H9 (cell line): ENCODE results near the gene STAT3. TPM values are rescaled to one million over a fixed set of nuclear protein-coding genes. Genes with fewer than 3 reads are reported as not detected.

Source experiments
- DNase-seq: peaks from one replicate; pipeline ENCODE4 v3.0.0-alpha.2; 2017
- H2AFZ ChIP-seq: one replicate; pipeline ENCODE4 v1.6.1; 2013; ENCODE audit warnings: mild to moderate bottlenecking, low read length, control low read depth, moderate library complexity
- H2AK5ac ChIP-seq: 2 replicates; pipeline ENCODE4 v1.6.1; 2013; ENCODE audit warnings: low read length, control low read depth, mixed read lengths; ENCODE audit not compliant: insufficient read length
- H2BK120ac ChIP-seq: one replicate; pipeline ENCODE4 v1.6.1; 2013; ENCODE audit warnings: low read depth, mild to moderate bottlenecking, low read length, control low read depth, inconsistent platforms; ENCODE audit not compliant: poor library complexity, severe bottlenecking
- H2BK12ac ChIP-seq: 2 replicates; pipeline ENCODE4 v1.6.1; 2013; ENCODE audit warnings: low read length, control low read depth, mixed read lengths, low read depth; ENCODE audit not compliant: insufficient read length
- H2BK15ac ChIP-seq: 2 replicates; pipeline ENCODE4 v1.6.1; 2013; ENCODE audit warnings: low read depth, low read length, control low read depth
- H2BK20ac ChIP-seq: one replicate; pipeline ENCODE4 v1.6.1; 2013; ENCODE audit warnings: low read depth, mild to moderate bottlenecking, low read length, control low read depth, inconsistent platforms; ENCODE audit not compliant: poor library complexity, severe bottlenecking
- H2BK5ac ChIP-seq: 2 replicates; pipeline ENCODE4 v1.6.1; 2013; ENCODE audit warnings: low read length, control low read depth, mixed read lengths; ENCODE audit not compliant: insufficient read length
- H3K14ac ChIP-seq: 2 replicates; pipeline ENCODE4 v1.6.1; 2013; ENCODE audit warnings: low read length, control low read depth; ENCODE audit not compliant: insufficient read depth
- H3K18ac ChIP-seq: 2 replicates; pipeline ENCODE4 v1.6.1; 2013; ENCODE audit warnings: low read depth, mild to moderate bottlenecking, mixed read lengths, low read length, control low read depth; ENCODE audit not compliant: insufficient read length
- H3K23ac ChIP-seq: 2 replicates; pipeline ENCODE4 v1.6.1; 2013; ENCODE audit warnings: low read length, control low read depth, mixed read lengths, low read depth; ENCODE audit not compliant: insufficient read length
- H3K23me2 ChIP-seq: 2 replicates; pipeline ENCODE4 v1.6.1; 2013; ENCODE audit warnings: low read depth, mild to moderate bottlenecking, mixed read lengths, low read length, control low read depth; ENCODE audit not compliant: insufficient read length, poor library complexity, severe bottlenecking
- H3K27ac ChIP-seq: 2 replicates; pipeline ENCODE4 v1.5.1; 2013; ENCODE audit warnings: low read length, control low read depth, mixed read lengths, low read depth; ENCODE audit not compliant: insufficient read length
- H3K27me3 ChIP-seq: 2 replicates; pipeline ENCODE4 v1.6.1; 2013; ENCODE audit warnings: low read length, control low read depth, inconsistent platforms; ENCODE audit not compliant: insufficient read depth
- H3K4ac ChIP-seq: 2 replicates; pipeline ENCODE4 v1.6.1; 2013; ENCODE audit warnings: low read depth, mild to moderate bottlenecking, control low read depth, inconsistent platforms, low read length, moderate library complexity
- H3K4me1 ChIP-seq: 2 replicates; pipeline ENCODE4 v1.6.1; 2013; ENCODE audit warnings: low read length, control low read depth, inconsistent platforms; ENCODE audit not compliant: insufficient read depth
- H3K4me2 ChIP-seq: 2 replicates; pipeline ENCODE4 v1.6.1; 2013; ENCODE audit warnings: low read length, control low read depth, mixed read lengths; ENCODE audit not compliant: insufficient read length, insufficient read depth
- H3K56ac ChIP-seq: 2 replicates; pipeline ENCODE4 v1.6.1; 2013; ENCODE audit warnings: low read depth, mild to moderate bottlenecking, mixed read lengths, low read length, control low read depth; ENCODE audit not compliant: insufficient read length
- H3K79me1 ChIP-seq: 2 replicates; pipeline ENCODE4 v1.6.1; 2013; ENCODE audit warnings: low read depth, mild to moderate bottlenecking, moderate library complexity, low read length, control low read depth, inconsistent platforms; ENCODE audit not compliant: insufficient read depth, poor library complexity, severe bottlenecking
- H3K79me2 ChIP-seq: 2 replicates; pipeline ENCODE4 v1.6.1; 2013; ENCODE audit warnings: low read length, control low read depth, inconsistent platforms; ENCODE audit not compliant: insufficient read depth
- H3K9ac ChIP-seq: 2 replicates; pipeline ENCODE4 v1.6.1; 2013; ENCODE audit warnings: low read length, control low read depth, mixed read lengths; ENCODE audit not compliant: insufficient read length; ENCODE audit errors: extremely low read depth
- H3K9me3 ChIP-seq: one replicate; pipeline ENCODE4 v1.6.1; 2013; ENCODE audit warnings: low read depth, low read length, inconsistent platforms; ENCODE audit not compliant: control insufficient read depth
- H3T11ph ChIP-seq: one replicate; pipeline ENCODE4 v1.6.1; 2013; ENCODE audit warnings: mild to moderate bottlenecking, low read length, control low read depth, inconsistent platforms
- H4K20me1 ChIP-seq: one replicate; pipeline ENCODE4 v1.6.1; 2013; ENCODE audit not compliant: control insufficient read depth, insufficient read length, insufficient read depth
- H4K5ac ChIP-seq: 2 replicates; pipeline ENCODE4 v1.6.1; 2013; ENCODE audit warnings: low read depth, mild to moderate bottlenecking, mixed read lengths, low read length, control low read depth; ENCODE audit not compliant: insufficient read length
- H4K8ac ChIP-seq: replicated peaks from 2 replicates; pipeline ENCODE4 v1.6.1; 2013; ENCODE audit warnings: low read length, control low read depth, mixed read lengths, low read depth; ENCODE audit not compliant: insufficient read length
- H4K91ac ChIP-seq: 2 replicates; pipeline ENCODE4 v1.6.1; 2013; ENCODE audit warnings: low read depth, mild to moderate bottlenecking, moderate library complexity, mixed read lengths, low read length, control low read depth; ENCODE audit not compliant: insufficient read length
- H3K27ac Mint-ChIP-seq, 3 experiments: 2 replicates in 2 of 3; 3 replicates in 1 of 3; pipeline ENCODE4 v1.8.0; 2020 to 2021; ENCODE audit warnings: mixed read lengths in 3 of 3, mild to moderate bottlenecking in 1 of 3, moderate library complexity in 1 of 3
- H3K27me3 Mint-ChIP-seq: 2 replicates; pipeline ENCODE4 v1.8.0; 2021; ENCODE audit warnings: low read depth, mild to moderate bottlenecking, moderate library complexity, mixed read lengths
- H3K36me3 Mint-ChIP-seq, 3 experiments: 2 replicates in 2 of 3; 3 replicates in 1 of 3; pipeline ENCODE4 v1.8.0; 2020 to 2021; ENCODE audit warnings: low read depth in 3 of 3, mixed read lengths in 3 of 3; ENCODE audit not compliant: insufficient read depth in 1 of 3
- H3K4me1 Mint-ChIP-seq, 2 experiments: 2 replicates each; pipeline ENCODE4 v1.8.0; 2020; ENCODE audit warnings: mixed read lengths in 2 of 2
- H3K4me3 Mint-ChIP-seq, 2 experiments: 2 replicates in 1 of 2; 3 replicates in 1 of 2; pipeline ENCODE4 v1.8.0; 2020 to 2021; ENCODE audit warnings: mild to moderate bottlenecking in 2 of 2, mixed read lengths in 2 of 2, moderate library complexity in 1 of 2
- H3K9me3 Mint-ChIP-seq, 2 experiments: 2 replicates in 1 of 2; 3 replicates in 1 of 2; pipeline ENCODE4 v1.8.0; 2020; ENCODE audit warnings: mild to moderate bottlenecking in 2 of 2, mixed read lengths in 2 of 2, moderate library complexity in 1 of 2
- CTCF ChIP-seq: fragments of 200-600 bp; sonication (generic); conservative IDR thresholded peaks from 3 replicates; pipeline ENCODE4 v1.8.0; 2021; ENCODE audit warnings: antibody characterized with exemption, mild to moderate bottlenecking
- WGBS: extraction: QIAGEN DNeasy Blood & Tissue Kit; methylation state at CpG from one replicate; pipeline ENCODE4 v1.1.7; 2013; ENCODE audit warnings: missing lambda C conversion rate, low lambda C conversion rate, mixed read lengths; ENCODE audit not compliant: insufficient read length; ENCODE audit errors: extremely low coverage; 5-methylcytosine and 5-hydroxymethylcytosine counted together
- total RNA-seq: library from RNA; stranded (reverse); gene quantifications from 2 replicates; pipeline ENCODE4 v1.2.1, GENCODE V29; 2021

STAT3 gene
- total RNA-seq, 1 experiment from 2014 or later, result 83.2 TPM

- Histone ChIP-seq H3K79me2 (no peaks in the 10 kb centered on the region), H3K27me3 (no peaks in the 10 kb centered on the region), H3K27ac (no peak overlapping the region), H2BK120ac (no peak overlapping the region), H3K56ac (no peak overlapping the region), H2BK12ac (no peak overlapping the region), H3K4ac (no peak overlapping the region), H3K23me2 (no peaks in the 10 kb centered on the region), H3K9me3 (no peaks in the 10 kb centered on the region), H2AK5ac (no peak overlapping the region), H4K8ac (no peak overlapping the region), H4K5ac (no peak overlapping the region), H3K4me2 (no peak overlapping the region), H2BK20ac (no peak overlapping the region), H3K18ac (no peak overlapping the region), H4K20me1 (no peaks in the 10 kb centered on the region), H3K9ac (no peak overlapping the region), H4K91ac (no peak overlapping the region), H3K4me1 (peaks cover 2% of the 10 kb centered on the region; the same call in 1 of the 2 replicates), H3K14ac (no peak overlapping the region; the same call in 1 of the 2 replicates), H2AFZ (no peak overlapping the region), H3K23ac (no peak overlapping the region), H2BK15ac (no peak overlapping the region), H3T11ph (no peak overlapping the region), H3K79me1 (no peaks in the 10 kb centered on the region), H2BK5ac (no peak overlapping the region)
- H3K9me3 Mint-ChIP-seq, result no peaks in the 10 kb centered on the region
- TF ChIP-seq CTCF, result no peak
- peaks cover 38% of the 10 kb centered on the region in 2 experiments for H3K4me1 Mint-ChIP-seq
- WGBS, result no CpG with 5 or more reads among the region's 14 CpGs
- H3K36me3 Mint-ChIP-seq, result peaks cover 23 to 51% (median 33%) of the 10 kb centered on the region in 3 experiments
- no peak for DNase-seq
- H3K4me3 Mint-ChIP-seq, result no peak overlapping the region
- H3K27me3 Mint-ChIP-seq, result peaks cover 7% of the 10 kb centered on the region
- H3K27ac Mint-ChIP-seq, result peak overlapping the region in 2 of 3 experiments; percentile 74 to 77; a peak in 3 of 7 replicates
These were observed 74.3 kb downstream of the STAT3 start for GRCh38 chr17:42313773-42314566.
